Skeletal muscle tissue (tissue), 5 donors: Measurements from ENCODE around the gene ARHGAP19. TPM values are rescaled to one million over a fixed set of nuclear protein-coding genes. Genes with fewer than 3 reads are reported as not detected.

Experiments
- H3K27ac ChIP-seq: one replicate; pipeline ENCODE4 v1.7.0; 2013; ENCODE audit warnings: mild to moderate bottlenecking, low read depth, low read length, inconsistent platforms
- H3K27me3 ChIP-seq, 3 donors: one replicate each; pipeline ENCODE4 v1.7.0; 2013; ENCODE audit warnings: low read length in 3 of 3; ENCODE audit not compliant: control insufficient read depth in 3 of 3, insufficient read depth in 3 of 3
- H3K36me3 ChIP-seq, 3 donors: one replicate each; pipeline ENCODE4 v1.7.0; 2013; ENCODE audit warnings: low read length in 3 of 3; ENCODE audit not compliant: control insufficient read depth in 3 of 3, insufficient read depth in 3 of 3
- H3K4me1 ChIP-seq, 3 donors: one replicate each; pipeline ENCODE4 v1.7.0; 2013; ENCODE audit warnings: low read length in 3 of 3, mild to moderate bottlenecking in 3 of 3; ENCODE audit not compliant: control insufficient read depth in 3 of 3, insufficient read depth in 3 of 3
- H3K4me3 ChIP-seq, 3 donors: one replicate each; pipeline ENCODE4 v1.7.0; 2013; ENCODE audit warnings: low read length in 3 of 3
- H3K9ac ChIP-seq, 3 donors: one replicate each; pipeline ENCODE4 v1.7.0; 2013; ENCODE audit warnings: low read length in 3 of 3, mild to moderate bottlenecking in 3 of 3, moderate library complexity in 2 of 3, low read depth in 1 of 3
- H3K9me3 ChIP-seq, 3 donors: one replicate each; pipeline ENCODE4 v1.7.0; 2013; ENCODE audit warnings: low read length in 3 of 3; ENCODE audit not compliant: control insufficient read depth in 3 of 3
- small RNA-seq: library from RNA; depleted of rRNA; stranded (forward); fragments of <200 nt; gene quantifications from one replicate; pipeline ENCODE3, GENCODE V24; 2014
- total RNA-seq: library from RNA; depleted of rRNA; stranded (reverse); fragments of >200 nt; gene quantifications from one replicate; pipeline ENCODE4 v1.2.3, GENCODE V29; 2014
- donor health status: Osteomylitis.

Gene ARHGAP19
- total RNA-seq, 1 donor from 2014 or later = 13.0 TPM

- H3K27ac ChIP-seq = no peak overlapping the region
- H3K36me3 ChIP-seq = no peaks in the 10 kb centered on the region
- H3K9ac ChIP-seq = no peak overlapping the region
- no peaks in the 10 kb centered on the region for H3K9me3 ChIP-seq
- no peak overlapping the region for H3K4me3 ChIP-seq
- peaks cover 0 to 21% (median 14%) of the 10 kb centered on the region in 3 donors for H3K27me3 ChIP-seq
- no peaks in the 10 kb centered on the region for H3K4me1 ChIP-seq
Observed at GRCh38 chr10:97175586-97175985, 116.9 kb downstream of the ARHGAP19 start.

DNA sequence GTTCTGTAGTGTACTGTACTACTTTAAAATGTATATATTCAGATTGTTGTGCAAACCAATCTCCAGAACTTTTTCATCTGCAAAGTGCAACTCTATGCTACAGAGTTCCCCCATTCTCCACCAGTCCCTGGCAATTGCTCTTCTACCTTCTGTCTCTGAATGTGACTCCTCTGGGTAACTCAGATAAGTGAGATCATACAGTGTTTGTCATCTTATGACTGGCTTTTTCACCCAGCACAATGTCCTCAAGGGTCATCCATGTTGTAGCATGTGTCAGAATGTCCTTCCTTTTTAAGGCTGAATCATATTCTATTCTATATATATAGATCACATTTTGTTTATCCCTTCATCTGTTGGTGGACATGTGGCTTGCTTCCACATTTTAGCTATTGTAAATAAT, 117.5 kb downstream of the ARHGAP19 start:
- H3K9me3 ChIP-seq = no peaks in the 10 kb centered on the region
- no peak overlapping the region for H3K9ac ChIP-seq
- peaks cover 0 to 21% (median 12%) of the 10 kb centered on the region in 3 donors for H3K27me3 ChIP-seq
- H3K4me1 ChIP-seq = peaks cover 0 to 3% (median 0%) of the 10 kb centered on the region in 3 donors
- H3K36me3 ChIP-seq = no peaks in the 10 kb centered on the region
- H3K4me3 ChIP-seq = no peak overlapping the region
- no peak overlapping the region for H3K27ac ChIP-seq

GRCh38 chr10:97174276-97174775, 118.1 kb downstream of the ARHGAP19 start:
- peaks cover 0 to 18% (median 12%) of the 10 kb centered on the region in 3 donors for H3K27me3 ChIP-seq

DNA sequence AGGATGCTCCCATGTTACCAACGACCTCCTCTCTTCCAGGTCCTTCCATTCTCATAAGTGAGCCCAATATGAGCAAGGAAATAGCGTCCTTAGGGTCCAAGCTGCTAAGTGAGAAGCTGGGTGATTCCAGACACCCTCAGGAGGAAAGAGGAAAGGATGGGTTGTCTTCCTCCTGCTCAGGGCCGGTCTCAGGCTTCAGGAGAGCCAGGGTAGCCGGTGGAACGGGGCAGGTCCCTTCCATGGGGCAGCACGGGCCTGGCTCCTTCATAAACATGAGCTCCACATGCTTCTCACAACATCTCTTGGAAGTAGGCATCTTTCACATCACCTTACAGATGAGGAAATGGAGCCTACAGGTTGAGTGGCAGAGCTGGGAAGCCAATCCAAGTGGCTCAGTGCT, 119.4 kb downstream of the ARHGAP19 start:
- Histone ChIP-seq H3K27ac (no peak overlapping the region), H3K36me3 (no peaks in the 10 kb centered on the region), H3K4me1 (peaks cover 0 to 3% (median 0%) of the 10 kb centered on the region in 3 donors), H3K9ac (no peak overlapping the region), H3K4me3 (no peak overlapping the region), H3K9me3 (no peaks in the 10 kb centered on the region), H3K27me3 (peaks cover 0 to 9% (median 9%) of the 10 kb centered on the region in 3 donors)

More at GRCh38 chr10:97174276-97174775, 118.1 kb downstream of the ARHGAP19 start:
- no peak overlapping the region for H3K9ac ChIP-seq
- H3K27ac ChIP-seq = no peak overlapping the region
- no peaks in the 10 kb centered on the region for H3K36me3 ChIP-seq
- peaks cover 0 to 3% (median 0%) of the 10 kb centered on the region in 3 donors for H3K4me1 ChIP-seq
- H3K4me3 ChIP-seq = no peak overlapping the region
- H3K9me3 ChIP-seq = no peaks in the 10 kb centered on the region

Small RNA genes within 50 kb of the gene (small RNA-seq; reads per million reads assigned to genes)
- gene RF00017 = not detected

Other genes with a start within 250 kb of the ARHGAP19 start
- gene SLIT1, start 106.7 kb downstream of the ARHGAP19 start, total RNA-seq = under 0.01 TPM
- gene FRAT1, start 26.6 kb upstream of the ARHGAP19 start, total RNA-seq = 2.1 TPM
- 8.9 TPM for gene FRAT2, start 42.1 kb upstream of the ARHGAP19 start, total RNA-seq
- gene RRP12, start 108.7 kb upstream of the ARHGAP19 start, total RNA-seq = 15.1 TPM
- 57.9 TPM for gene PGAM1, start 133.6 kb upstream of the ARHGAP19 start, total RNA-seq
- gene EXOSC1, start 153.4 kb upstream of the ARHGAP19 start, total RNA-seq = 27.1 TPM
- 32.4 TPM for gene ZDHHC16, start 153.5 kb upstream of the ARHGAP19 start, total RNA-seq
- 47.0 TPM for gene MMS19, start 205.8 kb upstream of the ARHGAP19 start, total RNA-seq
- 8.4 TPM for gene UBTD1, start 206.3 kb upstream of the ARHGAP19 start, total RNA-seq